Stimulated activated CD4-positive, alpha-beta T cell treated with anti-CD3 and anti-CD28 coated beads, Interleukin-12 subunit alpha, Interleukin-12 subunit beta, amount 100 ng/mL, for 24 hours (primary cell): ENCODE measurements around the gene SLC23A1.

Experiments used
- DNase-seq, 2 experiments: peaks; one replicate each; pipeline ENCODE4 v3.0.0-alpha.2; 2020; ENCODE audit warnings: low read depth in 2 of 2

The SLC23A1 gene

DNA sequence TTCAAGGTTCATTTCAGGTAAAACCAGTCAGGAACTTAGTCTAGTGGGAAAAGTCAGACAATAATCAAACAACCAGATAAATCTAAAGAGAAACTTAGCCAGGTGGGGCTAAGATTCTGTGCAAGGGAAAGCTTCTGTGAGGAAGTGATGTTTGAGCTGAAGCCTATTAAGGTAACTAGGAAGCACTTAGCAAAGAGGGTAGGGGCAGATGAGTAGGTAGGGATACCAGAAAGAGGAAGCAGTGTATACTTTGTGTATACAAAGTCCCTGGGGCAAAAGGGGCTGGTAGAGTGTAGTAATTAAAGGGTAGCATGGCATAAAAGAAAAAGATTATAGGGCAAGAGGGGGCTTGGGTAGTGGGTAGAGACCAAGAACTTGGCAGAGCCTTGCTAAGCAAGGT, 24.4 kb upstream of the SLC23A1 start:
- DNase-seq = no peak

GRCh38 chr5:139406963-139407362, 23.9 kb upstream of the SLC23A1 start:
- no peak for DNase-seq

- DNase-seq = no peak
Measured at GRCh38 chr5:139404484-139404840, 21.4 kb upstream of the SLC23A1 start.

DNA sequence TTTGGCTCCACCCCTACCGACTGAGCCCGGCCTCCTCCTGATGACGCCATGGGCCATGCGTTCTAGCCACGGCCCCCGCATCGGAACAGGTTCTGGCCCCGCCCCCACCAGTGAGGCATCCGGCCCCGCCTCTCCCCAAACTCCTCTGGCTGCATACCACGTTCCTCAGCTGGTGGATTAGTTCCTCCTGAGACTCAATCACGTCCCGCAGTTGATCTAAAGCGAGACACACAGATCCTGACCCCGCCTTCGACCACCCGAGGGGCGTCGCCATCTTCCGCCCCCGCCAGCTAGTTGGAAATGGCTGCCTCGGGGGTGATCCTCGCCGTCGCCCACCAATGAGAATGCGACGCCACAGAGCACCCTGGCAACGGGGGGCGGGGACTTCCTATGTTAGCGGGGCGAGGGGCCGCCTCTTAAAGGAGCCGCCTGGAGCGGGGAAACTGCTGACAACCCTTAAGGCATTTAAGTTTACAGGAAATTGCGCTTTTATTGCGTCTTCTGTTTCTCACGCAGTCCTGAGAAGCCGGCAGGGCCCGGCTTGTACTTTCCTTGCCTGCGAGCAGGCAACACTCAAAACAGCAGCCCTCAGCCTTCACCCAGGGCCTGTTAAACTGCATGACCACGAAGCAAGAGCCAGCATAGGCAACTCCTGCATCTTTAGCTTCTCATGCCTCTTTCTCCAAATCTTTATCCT, 20.8 kb upstream of the SLC23A1 start, which contains the start of gene SPATA24:
SPATA24 (minus strand) TSS at position 303 of the 697 bp plus-strand sequence; CDS start at position 274, 29 bp downstream.
- DNase-seq = peak; percentile 96 to 98

GRCh38 chr5:139403418-139403786, 20.3 kb upstream of the SLC23A1 start:
- no peak for DNase-seq

GRCh38 chr5:139402561-139403158, 19.6 kb upstream of the SLC23A1 start:
- DNase-seq = no peak

- DNase-seq = no peak
Measured at GRCh38 chr5:139401546-139401945, 18.4 kb upstream of the SLC23A1 start.

GRCh38 chr5:139399501-139400121, 16.5 kb upstream of the SLC23A1 start:
- DNase-seq = no peak

DNA sequence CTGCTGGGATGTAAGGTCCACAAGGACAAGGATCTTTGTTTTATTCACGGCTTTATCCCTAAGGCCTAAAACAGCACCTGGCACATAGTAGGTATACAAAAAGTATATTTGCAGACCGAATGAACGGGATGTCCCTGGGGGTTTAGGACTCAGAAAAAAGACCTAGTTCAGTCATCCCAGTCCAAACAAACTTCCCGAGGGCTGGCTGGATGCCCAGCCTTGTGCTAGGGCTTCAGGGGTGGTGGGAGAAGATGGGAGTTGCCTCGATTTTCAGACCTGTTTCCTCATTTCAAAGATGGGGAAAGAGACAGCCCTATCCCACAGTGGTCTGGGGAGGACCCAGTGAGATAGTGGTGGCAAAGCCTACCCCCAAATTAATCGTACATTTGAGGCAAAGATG, 14.8 kb upstream of the SLC23A1 start:
- no peak for DNase-seq

DNA sequence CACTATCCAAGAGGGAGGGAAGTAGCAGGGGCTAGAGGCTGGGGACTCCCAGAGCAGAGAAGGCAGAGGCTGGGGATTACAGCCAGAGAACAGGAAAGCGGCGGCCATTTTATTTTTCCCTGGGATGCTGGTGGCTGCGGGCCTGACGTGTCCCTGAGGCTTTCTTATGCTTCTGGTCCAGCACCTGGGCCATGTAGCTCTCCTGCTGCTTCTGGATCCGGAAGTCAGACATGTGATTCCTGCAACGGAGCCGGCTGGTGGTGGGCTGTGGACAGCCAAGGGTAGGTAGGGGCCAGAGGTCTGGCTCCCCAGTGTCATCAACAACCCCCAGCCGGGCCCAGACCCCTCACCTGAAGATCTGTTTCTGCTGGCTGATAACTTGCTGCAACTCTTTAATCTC, 13.6 kb upstream of the SLC23A1 start:
- no peak for DNase-seq

DNA sequence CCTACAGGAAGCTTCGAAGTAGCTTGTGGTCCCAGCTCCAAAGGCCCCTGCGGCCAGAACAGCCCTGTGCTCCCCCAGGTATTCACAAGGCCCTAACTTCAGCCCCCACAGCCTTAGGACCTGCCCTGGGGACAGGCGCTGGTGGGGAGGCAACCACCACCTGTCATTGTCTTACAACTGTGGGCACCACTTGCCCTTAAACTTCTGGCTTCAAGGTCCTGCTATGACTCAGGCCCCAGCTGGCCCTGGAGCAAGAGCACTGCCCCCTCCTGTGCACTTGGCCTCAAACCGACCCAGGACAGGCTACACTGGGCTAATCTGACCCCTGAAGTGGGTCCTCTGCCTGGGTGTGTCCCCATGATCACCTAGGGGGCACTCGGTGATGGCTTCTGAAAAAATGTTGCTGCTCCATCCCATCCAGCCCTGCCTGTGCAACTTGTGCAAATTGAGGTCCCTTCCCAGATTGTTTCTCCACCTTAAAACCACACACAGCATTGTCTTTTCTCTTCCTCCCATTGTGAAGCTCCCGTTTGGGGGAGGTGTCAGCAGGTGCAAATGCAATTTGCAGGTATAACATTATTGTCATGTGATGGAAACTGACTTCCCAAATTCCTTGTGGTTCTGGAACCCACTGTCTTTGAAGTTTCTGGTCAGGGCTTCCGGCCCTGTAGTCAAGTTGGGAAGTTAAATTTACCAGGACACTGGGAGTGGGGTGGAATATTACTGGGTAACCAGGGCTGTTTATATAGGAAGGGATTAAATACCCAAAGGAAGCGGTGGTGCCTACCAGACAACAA, 12.9 kb upstream of the SLC23A1 start:
- DNase-seq = no peak

GRCh38 chr5:139394654-139395566, 11.8 kb upstream of the SLC23A1 start, which contains the start of gene PROB1:
PROB1 (minus strand) TSS chr5:139395104; CDS start chr5:139395081, 23 bp downstream.
- DNase-seq = no peak

DNA sequence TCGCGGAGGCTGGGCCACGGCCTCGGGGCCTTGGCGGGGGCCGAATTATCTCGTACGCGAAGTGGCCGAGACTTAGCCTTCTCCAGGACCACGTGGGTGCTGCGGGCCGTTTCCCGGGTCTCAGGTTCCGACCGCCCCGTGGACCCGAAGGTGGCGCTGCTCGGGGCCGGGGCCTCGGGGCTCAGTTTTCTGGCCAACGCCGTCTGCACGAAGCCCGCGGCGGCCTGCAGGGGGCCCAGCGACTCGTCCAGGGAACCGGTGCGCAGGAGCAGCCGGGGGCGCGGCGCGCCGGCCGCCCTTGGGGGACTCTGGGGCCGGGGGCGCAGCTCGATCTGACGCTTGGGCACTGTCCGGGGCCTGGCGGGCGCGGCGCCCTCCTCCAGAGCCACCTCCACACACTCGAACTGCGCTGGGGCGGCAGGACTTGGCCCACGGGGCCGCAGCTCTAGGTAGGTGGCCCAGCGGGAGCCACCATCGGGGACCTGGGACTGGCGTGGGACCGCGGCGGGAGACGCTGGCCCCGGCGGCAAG, 11.1 kb upstream of the SLC23A1 start:
- no peak for DNase-seq

GRCh38 chr5:139393497-139394122, 10.5 kb upstream of the SLC23A1 start:
- no peak for DNase-seq

DNA sequence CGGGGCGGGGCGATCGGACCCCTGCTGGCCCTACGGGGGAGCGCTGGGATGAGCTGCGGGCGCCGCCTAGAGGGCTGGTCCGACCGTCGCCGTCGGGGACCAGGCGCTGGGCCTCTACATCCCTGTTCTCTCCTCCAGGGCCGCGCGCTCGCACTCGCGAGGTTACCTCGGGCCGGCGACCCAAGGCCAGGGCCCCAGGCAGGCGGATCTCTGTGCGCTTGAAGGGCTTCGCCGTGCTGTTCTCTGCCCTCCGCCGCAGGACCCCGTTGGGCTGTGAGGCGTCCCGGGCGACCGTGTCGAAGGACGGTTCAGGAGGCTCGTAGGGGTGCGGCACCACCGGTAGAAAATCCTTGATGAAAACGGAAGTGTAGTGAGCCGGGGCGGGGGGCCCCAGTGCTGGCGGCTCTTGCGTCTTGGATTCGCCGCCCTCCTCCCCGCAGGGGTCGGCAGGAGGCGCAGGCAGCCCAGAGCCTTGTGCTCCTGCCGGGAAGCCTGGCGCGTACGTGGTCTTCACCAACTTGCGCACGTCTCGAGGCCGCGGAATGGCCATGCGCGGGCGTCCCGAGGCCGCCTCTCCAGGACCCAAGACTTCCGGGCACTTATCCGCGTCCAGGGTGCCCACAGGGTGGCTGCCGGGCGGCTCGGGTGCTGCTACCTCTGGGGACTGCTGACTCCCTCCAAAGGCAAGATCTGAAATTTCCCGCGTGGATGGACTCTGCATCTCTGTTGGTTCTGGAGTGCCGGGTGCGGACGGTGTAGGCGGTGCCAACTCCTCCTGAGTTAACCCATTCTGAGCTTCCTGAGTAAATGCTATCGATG, 9.8 kb upstream of the SLC23A1 start:
- DNase-seq = peak in 1 of 2 experiments; percentile 78

DNA sequence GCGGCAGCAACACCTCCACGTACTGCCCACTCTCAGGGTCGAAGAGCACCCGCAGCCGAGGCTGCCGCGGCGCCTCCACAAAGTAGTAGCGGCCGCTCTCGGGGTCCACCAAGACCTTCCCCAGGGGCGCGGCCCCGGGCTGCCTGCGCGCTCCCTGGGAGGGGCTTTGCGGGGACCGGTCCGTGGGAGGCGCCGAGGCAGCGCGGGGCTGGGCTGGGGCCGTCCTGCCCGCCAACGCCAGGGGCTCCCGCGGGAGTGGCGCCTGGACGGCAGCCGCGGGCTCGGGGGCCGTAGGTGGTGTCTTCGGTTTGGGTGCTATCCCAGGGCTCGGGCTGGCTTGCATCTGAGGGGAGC, 9.2 kb upstream of the SLC23A1 start:
- DNase-seq = no peak

DNA sequence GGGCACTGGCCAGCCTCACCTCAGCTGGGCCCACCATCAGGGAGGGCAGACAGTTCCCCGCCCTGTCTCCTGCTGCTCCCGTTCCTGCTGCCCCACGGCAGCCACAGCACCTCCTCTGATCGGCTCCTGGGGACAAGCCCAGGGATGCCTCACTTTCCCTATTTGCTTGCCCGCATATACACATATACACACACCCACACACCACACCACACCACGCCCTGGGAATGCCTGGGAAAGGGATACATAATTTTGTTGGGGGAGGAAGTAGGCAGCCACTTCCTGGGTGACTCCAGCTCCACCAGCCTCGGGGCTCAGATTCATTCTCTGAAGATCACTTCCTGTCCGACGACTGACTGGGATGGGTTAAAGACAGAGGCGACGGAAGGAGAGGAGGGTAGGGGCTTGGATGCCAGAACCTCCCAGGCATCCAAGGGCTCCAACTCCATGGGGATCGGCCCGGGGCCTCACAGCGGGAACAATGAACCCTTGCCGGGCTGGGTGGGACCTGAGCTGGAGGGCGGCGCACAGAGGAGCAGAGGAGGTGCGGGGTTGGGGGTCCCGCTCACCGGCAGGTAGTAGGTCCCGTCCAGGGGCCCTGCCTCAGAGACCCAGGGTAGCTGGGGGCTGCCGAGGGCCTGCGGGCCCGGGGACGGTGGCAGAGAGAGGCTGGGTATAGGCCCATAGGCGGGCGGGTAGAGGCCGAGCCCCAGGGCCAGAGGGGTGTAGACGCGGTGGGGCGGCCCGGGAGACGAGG, 8.7 kb upstream of the SLC23A1 start:
- DNase-seq = no peak

DNA sequence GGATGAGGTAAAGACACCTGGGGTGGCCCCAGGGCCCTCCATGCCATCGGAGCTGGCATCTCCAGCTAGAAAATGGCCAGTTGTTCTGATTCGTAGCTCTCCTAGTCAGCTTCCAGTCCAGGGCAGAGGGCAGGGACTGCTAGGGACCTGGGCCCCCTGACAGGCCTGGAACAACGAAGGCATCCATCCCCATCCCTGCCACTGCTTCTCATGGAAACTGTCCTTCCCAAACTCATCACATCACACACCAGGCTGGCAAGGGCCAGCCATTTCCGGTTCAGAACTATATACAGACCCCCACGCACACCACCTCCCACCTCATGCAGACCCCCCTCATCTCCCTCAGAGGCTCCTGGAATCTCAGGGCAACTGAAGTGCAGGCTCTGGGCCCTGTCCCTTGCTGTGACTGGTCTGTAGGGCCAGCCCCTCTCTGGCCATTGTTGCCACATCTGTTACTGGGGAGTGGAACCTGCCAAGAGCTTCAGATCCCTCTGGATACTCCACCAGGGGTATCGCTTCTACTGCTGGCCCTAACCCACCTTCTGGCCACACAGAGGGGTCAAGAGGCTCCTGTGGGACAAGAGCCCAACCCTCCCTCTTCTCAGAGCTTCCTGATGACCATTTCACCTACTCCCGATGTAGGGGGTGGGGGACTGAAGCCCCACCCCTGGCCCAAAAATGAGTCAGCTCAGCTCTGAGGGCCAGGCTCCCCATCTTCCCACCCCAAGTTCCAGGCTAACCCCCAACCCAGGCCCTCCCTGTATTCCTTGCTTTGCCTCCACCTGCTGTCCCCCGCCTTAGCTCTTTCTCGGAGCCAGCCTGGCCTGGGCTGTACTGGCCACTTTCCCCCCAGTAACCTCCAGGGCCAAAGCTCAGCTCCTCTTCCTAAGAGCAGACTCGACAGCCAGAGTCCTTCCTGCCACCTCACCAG, 7.8 kb upstream of the SLC23A1 start:
- no peak for DNase-seq
